Peyer's patch (tissue), 4 donors: Measurements from ENCODE around the gene GPC6. TPM values are rescaled to one million over a fixed set of nuclear protein-coding genes. Genes with fewer than 3 reads are reported as not detected.
A peak's percentile ranks its signal among the peaks of the same experiment; 100 is the strongest.

Source experiments
- DNase-seq, 3 donors: peaks; one replicate each; pipeline ENCODE4 v3.0.0-alpha.2; 2017 to 2019
- H3K27ac ChIP-seq, 4 donors: fragments of 200-600 bp; sonication (generic); one replicate each; pipeline ENCODE4 v1.5.1; 2016 to 2019
- H3K27me3 ChIP-seq, 2 donors: fragments of 200-600 bp; sonication (generic); one replicate each; pipeline ENCODE4 v1.5.1; 2019
- H3K36me3 ChIP-seq, 3 donors: fragments of 200-600 bp; sonication (generic); one replicate each; pipeline ENCODE4 v1.5.1; 2016 to 2019
- H3K4me1 ChIP-seq, 4 donors: fragments of 200-600 bp; sonication (generic); one replicate each; pipeline ENCODE4 v1.5.1; 2016 to 2019
- H3K4me3 ChIP-seq, 4 donors: fragments of 200-600 bp; sonication (generic); 1 replicate in 3 of 4; 2 replicates in 1 of 4; pipeline ENCODE4 v1.5.1; 2016 to 2019; ENCODE audit warnings: mild to moderate bottlenecking in 1 of 4
- H3K9me3 ChIP-seq, 4 donors: fragments of 200-600 bp; sonication (generic); one replicate each; pipeline ENCODE4 v1.5.1; 2016 to 2019; ENCODE audit warnings: mild to moderate bottlenecking in 1 of 4
- CTCF ChIP-seq, 6 experiments: fragments of 450-650 bp in 4 of 6; fragments of 200-600 bp in 2 of 6; sonication (generic) in 1 of 6; IDR thresholded peaks; one replicate each; pipeline ENCODE4 v1.5.1; 2017 to 2019; ENCODE audit warnings: antibody characterized with exemption in 6 of 6, mild to moderate bottlenecking in 3 of 6, moderate library complexity in 1 of 6
- POLR2A ChIP-seq, 2 donors: fragments of 450-650 bp; IDR thresholded peaks; one replicate each; pipeline ENCODE4 v1.5.1; 2017; ENCODE audit warnings: antibody characterized with exemption in 2 of 2, mild to moderate bottlenecking in 2 of 2, moderate library complexity in 2 of 2
- total RNA-seq, 4 donors: library from RNA; depleted of rRNA; stranded (reverse); fragments of >200 nt; gene quantifications; one replicate each; pipeline ENCODE4 v1.1.0, GENCODE V29; 2016

GPC6 gene
- total RNA-seq, 4 donors from 2014 or later: 1.6 to 13.2 (median 2.6) TPM

DNA sequence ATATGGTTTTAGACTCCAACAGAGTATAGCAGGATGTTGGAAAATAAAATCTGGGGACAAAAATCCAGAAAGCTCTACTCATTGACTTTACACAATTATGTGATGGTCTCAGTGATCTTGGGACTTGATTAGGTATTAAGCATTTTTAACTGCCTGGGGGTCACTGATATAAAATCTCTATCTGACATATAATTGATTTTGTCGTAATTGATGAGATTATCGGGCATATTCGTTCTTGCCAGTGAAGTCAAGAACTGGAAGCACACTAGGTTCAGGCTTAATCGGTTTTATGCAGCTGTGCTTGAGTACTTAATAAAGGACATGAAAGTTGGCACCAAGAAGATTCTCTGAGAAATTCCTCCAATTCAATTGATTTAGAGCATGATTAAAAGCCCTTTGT is 862.1 kb downstream of the GPC6 start:
- Histone ChIP-seq H3K9me3 (no peaks in the 10 kb centered on the region), H3K4me3 (no peak overlapping the region), H3K4me1 (no peaks in the 10 kb centered on the region), H3K27me3 (no peaks in the 10 kb centered on the region), H3K27ac (no peak overlapping the region), H3K36me3 (no peaks in the 10 kb centered on the region)
- TF ChIP-seq CTCF (IDR thresholded peaks at IDR 0.05): no peak
- no peak for TF ChIP-seq POLR2A (IDR thresholded peaks at IDR 0.05)
- no peak for DNase-seq

DNA sequence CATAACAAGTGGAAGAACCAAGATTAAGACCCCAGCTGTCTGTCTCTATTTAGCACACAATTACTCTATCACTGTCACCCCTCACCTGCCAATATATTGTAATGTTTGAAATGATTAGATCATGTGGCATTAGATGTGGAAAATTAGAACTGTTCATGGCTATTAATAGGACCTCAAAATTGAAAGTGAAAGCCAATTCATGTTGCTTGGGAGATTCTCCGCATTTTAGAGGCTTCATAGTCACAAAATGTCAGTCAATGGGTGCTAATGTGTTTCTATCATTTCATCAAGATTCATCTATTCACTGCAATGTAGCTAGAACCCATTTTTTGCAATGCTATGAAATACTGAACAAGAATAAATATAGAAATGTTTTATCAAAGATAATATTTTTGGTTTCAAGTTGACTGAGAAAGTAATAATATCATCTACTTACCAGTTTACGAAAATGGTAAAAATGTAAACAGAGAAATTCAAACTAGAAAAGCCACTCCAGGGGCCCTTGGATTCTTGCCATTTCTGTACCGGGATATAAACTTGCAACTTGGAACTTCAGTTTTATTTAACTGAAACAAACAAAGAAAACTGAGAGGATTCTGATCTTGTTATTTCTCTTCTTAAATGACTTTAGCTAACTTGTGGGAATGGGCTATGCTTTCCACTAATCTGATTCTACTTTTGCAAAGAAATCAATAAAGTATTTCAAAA is 864.3 kb downstream of the GPC6 start:
- no peak for DNase-seq
- H3K9me3 ChIP-seq: no peaks in the 10 kb centered on the region
- peak overlapping the region in 1 of 4 donors; percentile 13 for H3K27ac ChIP-seq
- no peaks in the 10 kb centered on the region for H3K27me3 ChIP-seq
- no peaks in the 10 kb centered on the region for H3K36me3 ChIP-seq
- H3K4me1 ChIP-seq: no peaks in the 10 kb centered on the region
- no peak overlapping the region for H3K4me3 ChIP-seq
- TF ChIP-seq POLR2A (IDR thresholded peaks at IDR 0.05) (no peak), CTCF (IDR thresholded peaks at IDR 0.05) (no peak)

DNA sequence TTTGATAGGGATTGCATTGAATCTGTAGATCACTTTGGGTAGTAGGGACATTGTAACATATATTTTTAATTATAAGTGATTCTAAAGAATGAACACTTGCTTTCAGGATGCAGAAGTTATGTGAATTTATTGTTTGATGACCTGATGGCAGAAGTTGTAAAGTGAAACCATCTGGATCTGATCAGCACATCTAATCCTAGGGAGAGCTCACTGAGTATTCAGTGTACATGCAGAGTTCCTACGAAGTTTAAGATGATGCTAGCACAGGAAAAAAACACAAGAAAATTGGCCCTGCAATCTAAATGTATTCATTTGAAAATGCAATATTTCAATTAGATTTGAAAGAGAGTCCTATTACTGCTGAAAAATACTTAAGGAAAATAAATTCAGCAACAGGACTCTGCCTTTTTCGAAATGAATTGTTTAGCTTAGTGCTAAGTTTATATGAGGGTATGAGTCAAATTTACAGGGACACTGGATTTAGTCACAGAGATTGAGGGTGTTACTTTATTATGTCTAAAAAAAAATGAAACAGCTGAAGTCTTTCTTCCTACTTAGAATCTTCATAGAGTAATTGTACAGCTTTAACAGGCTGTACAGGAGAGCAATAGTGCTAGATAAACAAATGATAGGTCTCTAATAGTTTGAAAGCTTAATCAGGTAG is 867.2 kb downstream of the GPC6 start:
- Histone ChIP-seq H3K4me3 (no peak overlapping the region), H3K36me3 (no peaks in the 10 kb centered on the region), H3K27ac (no peak overlapping the region), H3K27me3 (no peaks in the 10 kb centered on the region), H3K4me1 (no peaks in the 10 kb centered on the region), H3K9me3 (no peaks in the 10 kb centered on the region)
- DNase-seq: no peak
- TF ChIP-seq POLR2A (IDR thresholded peaks at IDR 0.05): no peak
- no peak for TF ChIP-seq CTCF (IDR thresholded peaks at IDR 0.05)

DNA sequence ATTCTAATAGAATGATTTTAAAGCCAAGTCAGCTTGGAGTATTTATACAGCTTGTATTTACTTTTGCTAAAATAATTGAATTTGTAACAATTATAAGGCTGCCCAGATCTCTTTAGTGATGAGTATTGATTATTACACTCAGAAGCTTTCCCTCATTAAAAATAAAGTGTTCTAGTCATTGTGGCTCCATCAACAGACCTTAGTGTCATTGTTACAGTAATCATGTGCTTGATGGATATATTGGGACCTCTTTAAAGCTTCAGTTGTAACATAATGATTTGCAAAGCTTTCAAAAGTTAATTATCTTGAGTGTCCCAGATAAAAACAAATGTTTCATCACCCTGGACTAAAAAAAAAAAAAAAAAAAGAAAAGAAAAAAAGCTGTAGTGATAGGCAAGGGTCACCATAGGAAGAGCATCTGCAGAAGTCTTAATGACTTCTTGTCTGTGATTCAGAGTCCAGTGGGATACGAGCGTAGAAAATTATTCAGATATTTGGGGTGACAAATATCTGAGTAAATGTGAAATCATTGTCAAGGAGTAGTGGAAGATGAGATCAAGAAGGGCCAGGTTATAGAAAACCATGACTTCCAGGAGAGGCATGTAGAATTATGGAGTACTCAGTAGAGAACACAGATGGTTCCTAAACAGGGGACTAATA is 883.2 kb downstream of the GPC6 start:
- Histone ChIP-seq H3K36me3 (no peaks in the 10 kb centered on the region), H3K27ac (no peak overlapping the region), H3K9me3 (no peaks in the 10 kb centered on the region), H3K4me1 (no peaks in the 10 kb centered on the region), H3K27me3 (no peaks in the 10 kb centered on the region), H3K4me3 (no peak overlapping the region)
- DNase-seq: no peak
- TF ChIP-seq POLR2A (IDR thresholded peaks at IDR 0.05) (no peak), CTCF (IDR thresholded peaks at IDR 0.05) (no peak)

DNA sequence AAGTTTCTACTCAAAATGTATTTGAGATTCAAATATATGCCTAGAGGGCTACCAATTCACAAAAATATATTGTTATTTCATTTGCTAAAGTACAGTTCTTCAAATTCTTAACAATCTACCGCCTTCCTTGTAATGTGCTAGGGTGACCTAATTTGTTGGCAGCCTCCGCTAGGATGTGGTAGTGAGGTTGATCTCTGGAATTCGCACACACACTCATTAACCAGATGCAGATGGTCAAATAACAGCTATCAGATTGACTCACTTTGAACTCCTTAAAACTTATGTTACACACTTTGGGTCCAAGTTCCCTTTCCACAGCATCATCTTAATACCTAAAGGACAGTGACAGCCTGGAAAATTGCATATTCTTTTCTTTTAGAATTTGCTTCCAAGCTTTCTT is 885.6 kb downstream of the GPC6 start:
- Histone ChIP-seq H3K4me3 (no peak overlapping the region), H3K27me3 (no peaks in the 10 kb centered on the region), H3K4me1 (no peaks in the 10 kb centered on the region), H3K9me3 (no peaks in the 10 kb centered on the region), H3K36me3 (no peaks in the 10 kb centered on the region), H3K27ac (no peak overlapping the region)
- peak in 2 of 6 experiments; percentile 21 to 49 for TF ChIP-seq CTCF (IDR thresholded peaks at IDR 0.05)
- no peak for TF ChIP-seq POLR2A (IDR thresholded peaks at IDR 0.05)
- DNase-seq: peak in 1 of 3 donors; percentile 59
